ENCODE results near the gene POLR3G. TPM values are rescaled to one million over a fixed set of nuclear protein-coding genes. Genes with fewer than 3 reads are reported as not detected.

POLR3G gene
- total RNA-seq, 2 experiments from 2014 or later: 24.0 to 27.1 TPM

DNA sequence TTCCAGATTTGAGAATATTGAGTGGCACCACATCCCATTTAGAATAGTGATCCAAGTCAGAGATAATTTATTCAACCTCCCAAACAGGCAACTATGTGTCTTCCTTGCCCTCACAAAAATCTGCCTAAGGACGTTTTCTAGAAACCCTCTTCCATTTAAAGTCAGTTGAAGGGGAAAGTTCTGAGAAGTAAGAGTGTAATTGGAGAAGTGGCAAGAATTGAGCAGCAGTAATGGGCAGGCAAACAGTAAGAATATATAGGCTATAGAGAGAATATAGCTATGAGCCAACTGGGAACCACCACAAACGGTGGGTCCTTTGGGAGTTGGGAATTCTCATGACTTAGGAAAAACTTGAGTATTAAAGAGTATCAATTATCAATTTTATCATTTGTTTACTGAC lies 34.0 kb upstream of the POLR3G start:
- Mint-ChIP-seq H3K4me3 (no peak overlapping the region), H3K36me3 (ENCODE audit: low read depth) (no peaks in the 10 kb centered on the region), H3K27me3 (no peaks in the 10 kb centered on the region), H3K9me3 (no peaks in the 10 kb centered on the region), H3K4me1 (ENCODE audit: low read depth) (peaks cover 5% of the 10 kb centered on the region), H3K27ac (no peak overlapping the region)
- intact Hi-C loops (cut with micrococcal nuclease): no loop called here
- ATAC-seq (no peak), DNase-seq (no peak)
- ChIA-PET CTCF (interaction anchor here (0.6 to 5.9 kb wide), 6 partner anchors 25 to 343 kb away, joined by 3 to 50 read pairs (median 10); partner anchors contain the start of genes CETN3, LYSMD3, MBLAC2 and POLR3G), POLR2A (no interaction called here)
- TF ChIP-seq, protein P1, sequence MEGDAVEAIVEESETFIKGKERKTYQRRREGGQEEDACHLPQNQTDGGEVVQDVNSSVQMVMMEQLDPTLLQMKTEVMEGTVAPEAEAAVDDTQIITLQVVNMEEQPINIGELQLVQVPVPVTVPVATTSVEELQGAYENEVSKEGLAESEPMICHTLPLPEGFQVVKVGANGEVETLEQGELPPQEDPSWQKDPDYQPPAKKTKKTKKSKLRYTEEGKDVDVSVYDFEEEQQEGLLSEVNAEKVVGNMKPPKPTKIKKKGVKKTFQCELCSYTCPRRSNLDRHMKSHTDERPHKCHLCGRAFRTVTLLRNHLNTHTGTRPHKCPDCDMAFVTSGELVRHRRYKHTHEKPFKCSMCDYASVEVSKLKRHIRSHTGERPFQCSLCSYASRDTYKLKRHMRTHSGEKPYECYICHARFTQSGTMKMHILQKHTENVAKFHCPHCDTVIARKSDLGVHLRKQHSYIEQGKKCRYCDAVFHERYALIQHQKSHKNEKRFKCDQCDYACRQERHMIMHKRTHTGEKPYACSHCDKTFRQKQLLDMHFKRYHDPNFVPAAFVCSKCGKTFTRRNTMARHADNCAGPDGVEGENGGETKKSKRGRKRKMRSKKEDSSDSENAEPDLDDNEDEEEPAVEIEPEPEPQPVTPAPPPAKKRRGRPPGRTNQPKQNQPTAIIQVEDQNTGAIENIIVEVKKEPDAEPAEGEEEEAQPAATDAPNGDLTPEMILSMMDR (IDR thresholded peaks at IDR 0.05): no peak

- ATAC-seq (no peak), DNase-seq (no peak)
- TF ChIP-seq, protein P1 (IDR thresholded peaks at IDR 0.05): no peak
- Mint-ChIP-seq H3K4me1 (ENCODE audit: low read depth) (no peaks in the 10 kb centered on the region), H3K4me3 (no peak overlapping the region), H3K27me3 (no peaks in the 10 kb centered on the region), H3K36me3 (ENCODE audit: low read depth) (no peaks in the 10 kb centered on the region), H3K9me3 (no peaks in the 10 kb centered on the region), H3K27ac (no peak overlapping the region)
- ChIA-PET POLR2A (no interaction called here), CTCF (no interaction called here)
- intact Hi-C loops (cut with micrococcal nuclease): no loop called here
Observed at GRCh38 chr5:90446961-90447360, 27.7 kb upstream of the POLR3G start.

- TF ChIP-seq, protein P1 (IDR thresholded peaks at IDR 0.05): no peak
- Mint-ChIP-seq H3K36me3 (ENCODE audit: low read depth) (peaks cover 2% of the 10 kb centered on the region), H3K4me1 (ENCODE audit: low read depth) (peaks cover under 1% of the 10 kb centered on the region), H3K27me3 (no peaks in the 10 kb centered on the region), H3K4me3 (no peak overlapping the region), H3K9me3 (peaks cover 3% of the 10 kb centered on the region), H3K27ac (no peak overlapping the region)
- ChIA-PET CTCF (interaction anchor here (1.1 to 1.2 kb wide), 3 partner anchors 13 to 28 kb away, joined by 3 to 4 read pairs (median 3); partner anchors contain the start of genes MBLAC2 and POLR3G), POLR2A (no interaction called here)
- ATAC-seq (no peak), DNase-seq (no peak)
- intact Hi-C loops (cut with micrococcal nuclease): no loop called here
Observed at GRCh38 chr5:90461288-90461687, 13.4 kb upstream of the POLR3G start.

GRCh38 chr5:90472783-90473395 lies 1.8 kb upstream of the POLR3G start:
- ATAC-seq (no peak), DNase-seq (no peak)
- H3K27ac Mint-ChIP-seq: peak overlapping the region; percentile 95
- peak overlapping the region; percentile 97 for H3K4me3 Mint-ChIP-seq
- intact Hi-C loops (cut with micrococcal nuclease): no loop called here
- no peaks in the 10 kb centered on the region for H3K27me3 Mint-ChIP-seq
- TF ChIP-seq, protein P1 (IDR thresholded peaks at IDR 0.05): no peak
- H3K4me1 Mint-ChIP-seq (ENCODE audit: low read depth): peaks cover 35% of the 10 kb centered on the region
- POLR2A ChIA-PET: interaction anchor here (1.2 kb wide), 2 partner anchors 35 to 56 kb away, joined by 3 to 4 read pairs; partner anchors contain the start of gene LYSMD3
- peaks cover 48% of the 10 kb centered on the region for H3K36me3 Mint-ChIP-seq (ENCODE audit: low read depth)
- CTCF ChIA-PET: interaction anchor here (0.6 to 1.7 kb wide), 4 partner anchors 32 to 57 kb away, joined by 3 to 13 read pairs (median 4); partner anchors contain the start of gene LYSMD3
- peaks cover 31% of the 10 kb centered on the region for H3K9me3 Mint-ChIP-seq

Data from activated CD8-positive, alpha-beta T cell treated with anti-CD3 and anti-CD28 coated beads for 36 hours (primary cell).